Measurements from ENCODE around the gene C1orf35.

GRCh38 chr1:228064296-228064695, 38.8 kb downstream of the C1orf35 start:
- TF ChIP-seq, protein P1, sequence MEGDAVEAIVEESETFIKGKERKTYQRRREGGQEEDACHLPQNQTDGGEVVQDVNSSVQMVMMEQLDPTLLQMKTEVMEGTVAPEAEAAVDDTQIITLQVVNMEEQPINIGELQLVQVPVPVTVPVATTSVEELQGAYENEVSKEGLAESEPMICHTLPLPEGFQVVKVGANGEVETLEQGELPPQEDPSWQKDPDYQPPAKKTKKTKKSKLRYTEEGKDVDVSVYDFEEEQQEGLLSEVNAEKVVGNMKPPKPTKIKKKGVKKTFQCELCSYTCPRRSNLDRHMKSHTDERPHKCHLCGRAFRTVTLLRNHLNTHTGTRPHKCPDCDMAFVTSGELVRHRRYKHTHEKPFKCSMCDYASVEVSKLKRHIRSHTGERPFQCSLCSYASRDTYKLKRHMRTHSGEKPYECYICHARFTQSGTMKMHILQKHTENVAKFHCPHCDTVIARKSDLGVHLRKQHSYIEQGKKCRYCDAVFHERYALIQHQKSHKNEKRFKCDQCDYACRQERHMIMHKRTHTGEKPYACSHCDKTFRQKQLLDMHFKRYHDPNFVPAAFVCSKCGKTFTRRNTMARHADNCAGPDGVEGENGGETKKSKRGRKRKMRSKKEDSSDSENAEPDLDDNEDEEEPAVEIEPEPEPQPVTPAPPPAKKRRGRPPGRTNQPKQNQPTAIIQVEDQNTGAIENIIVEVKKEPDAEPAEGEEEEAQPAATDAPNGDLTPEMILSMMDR (conservative IDR thresholded peaks at IDR 0.05; ENCODE audit: low read depth, low read length), result no peak
- TF ChIP-seq EZH2 (IDR thresholded peaks at IDR 0.05; ENCODE audit: low read length, unreplicated experiment) (no peak), EZH2phosphoT487 (IDR thresholded peaks at IDR 0.05; ENCODE audit: borderline replicate concordance, low read length) (no peak)

Measured in PC-3 (cell line).